ENCODE results near the gene ADCYAP1R1. TPM values are rescaled to one million over a fixed set of nuclear protein-coding genes. Genes with fewer than 3 reads are reported as not detected.

Gene ADCYAP1R1
- total RNA-seq, 1 experiment from 2014 or later: 0.12 TPM

DNA sequence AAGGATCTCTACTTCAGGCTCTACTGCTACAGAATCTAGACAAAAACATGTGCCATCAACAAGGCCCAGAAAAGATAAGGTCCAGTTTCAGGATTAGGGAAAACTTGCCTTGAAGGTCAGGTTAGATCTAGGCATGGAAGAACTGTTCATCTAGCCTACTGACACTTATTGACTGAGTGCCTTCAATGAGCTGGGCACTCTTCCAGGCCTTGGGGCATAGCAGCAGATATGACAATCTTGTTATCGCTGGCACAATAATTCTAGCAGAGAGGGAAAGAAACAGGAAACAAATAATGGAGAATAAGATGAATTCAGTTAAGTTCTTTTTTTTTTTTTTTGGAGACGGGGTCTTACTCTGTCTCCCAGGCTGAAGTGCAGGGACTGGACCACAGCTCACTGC lies 71.6 kb downstream of the ADCYAP1R1 start:
- DNase-seq (ENCODE audit: low read depth, low spot score) (no peak), ATAC-seq (no peak)
- no peak overlapping the region for H2AFZ ChIP-seq (ENCODE audit: low read depth, low read length, poor library complexity, severe bottlenecking)
- peaks cover 14% of the 10 kb centered on the region for H3K27me3 ChIP-seq (ENCODE audit: insufficient read depth, low read length)
- ChIA-PET CTCF (interaction anchor here (1.3 to 13.2 kb wide), 5 partner anchors 10 to 185 kb away, joined by 4 to 482 read pairs (median 21); no protein-coding TSS in a partner anchor), RAD21 (ENCODE audit: low non-redundant PET in 1 of 2, low total read pairs in 2 of 2, uncharacterized antibody in 2 of 2, unreplicated experiment in 2 of 2) (interaction anchor here in 1 of 2 experiments (3.0 kb wide), 1 partner anchor 140 kb away, joined by 64 read pairs; no protein-coding TSS in a partner anchor), POLR2A (no interaction called here)
- no peaks in the 10 kb centered on the region for H3K9me3 ChIP-seq (ENCODE audit: control insufficient read depth in 1 of 2, insufficient read depth in 1 of 2, low read depth in 1 of 2, low read length in 2 of 2)
- no peaks in the 10 kb centered on the region for H4K20me1 ChIP-seq (ENCODE audit: insufficient read depth)
- no peaks in the 10 kb centered on the region for H3K79me2 ChIP-seq (ENCODE audit: insufficient read depth, low read length)
- no peak overlapping the region for H3K4me3 ChIP-seq (replicated peaks in 1 of 2; ENCODE audit: low read depth in 1 of 2, low read length in 2 of 2)
- 0 out of 4 replicates have a peak, but pooled peaks cover 0 to 4% of the 10 kb centered on the region in 2 experiments for H3K4me1 ChIP-seq (ENCODE audit: control insufficient read depth in 1 of 2, insufficient read depth in 2 of 2, low read length in 2 of 2)
- TF ChIP-seq CEBPB (IDR thresholded peaks at IDR 0.05; ENCODE audit: low read depth) (no peak), POLR2AphosphoS5 (IDR thresholded peaks at IDR 0.05; ENCODE audit: low read depth, low read length) (no peak), ZNF274 (IDR thresholded peaks at IDR 0.05; ENCODE audit: low read depth, low read length) (no peak), ATF3 (IDR thresholded peaks at IDR 0.05) (no peak), FOSL1 (IDR thresholded peaks at IDR 0.05; ENCODE audit: low read depth) (no peak), POLR2A (IDR thresholded peaks at IDR 0.05; ENCODE audit: borderline replicate concordance, extremely low read depth, insufficient read depth, insufficient read length) (no peak), MAX (IDR thresholded peaks at IDR 0.05) (no peak), ELF1 (IDR thresholded peaks at IDR 0.05; ENCODE audit: borderline replicate concordance, low read depth) (no peak), YY1 (IDR thresholded peaks at IDR 0.05; ENCODE audit: extremely low read depth, insufficient replicate concordance, low read depth, low read length) (no peak), SIN3A (IDR thresholded peaks at IDR 0.05; ENCODE audit: low read depth) (no peak), SRF (IDR thresholded peaks at IDR 0.05; ENCODE audit: low read depth) (no peak), EGR1 (IDR thresholded peaks at IDR 0.05; ENCODE audit: low read depth) (no peak), SP1 (IDR thresholded peaks at IDR 0.05; ENCODE audit: low read depth) (no peak), ZFX (IDR thresholded peaks at IDR 0.05) (no peak), EZH2phosphoT487 (IDR thresholded peaks at IDR 0.05; ENCODE audit: borderline replicate concordance) (no peak), RAD21 (IDR thresholded peaks at IDR 0.05; ENCODE audit: low read depth) (no peak)
- TF ChIP-seq, protein P1, sequence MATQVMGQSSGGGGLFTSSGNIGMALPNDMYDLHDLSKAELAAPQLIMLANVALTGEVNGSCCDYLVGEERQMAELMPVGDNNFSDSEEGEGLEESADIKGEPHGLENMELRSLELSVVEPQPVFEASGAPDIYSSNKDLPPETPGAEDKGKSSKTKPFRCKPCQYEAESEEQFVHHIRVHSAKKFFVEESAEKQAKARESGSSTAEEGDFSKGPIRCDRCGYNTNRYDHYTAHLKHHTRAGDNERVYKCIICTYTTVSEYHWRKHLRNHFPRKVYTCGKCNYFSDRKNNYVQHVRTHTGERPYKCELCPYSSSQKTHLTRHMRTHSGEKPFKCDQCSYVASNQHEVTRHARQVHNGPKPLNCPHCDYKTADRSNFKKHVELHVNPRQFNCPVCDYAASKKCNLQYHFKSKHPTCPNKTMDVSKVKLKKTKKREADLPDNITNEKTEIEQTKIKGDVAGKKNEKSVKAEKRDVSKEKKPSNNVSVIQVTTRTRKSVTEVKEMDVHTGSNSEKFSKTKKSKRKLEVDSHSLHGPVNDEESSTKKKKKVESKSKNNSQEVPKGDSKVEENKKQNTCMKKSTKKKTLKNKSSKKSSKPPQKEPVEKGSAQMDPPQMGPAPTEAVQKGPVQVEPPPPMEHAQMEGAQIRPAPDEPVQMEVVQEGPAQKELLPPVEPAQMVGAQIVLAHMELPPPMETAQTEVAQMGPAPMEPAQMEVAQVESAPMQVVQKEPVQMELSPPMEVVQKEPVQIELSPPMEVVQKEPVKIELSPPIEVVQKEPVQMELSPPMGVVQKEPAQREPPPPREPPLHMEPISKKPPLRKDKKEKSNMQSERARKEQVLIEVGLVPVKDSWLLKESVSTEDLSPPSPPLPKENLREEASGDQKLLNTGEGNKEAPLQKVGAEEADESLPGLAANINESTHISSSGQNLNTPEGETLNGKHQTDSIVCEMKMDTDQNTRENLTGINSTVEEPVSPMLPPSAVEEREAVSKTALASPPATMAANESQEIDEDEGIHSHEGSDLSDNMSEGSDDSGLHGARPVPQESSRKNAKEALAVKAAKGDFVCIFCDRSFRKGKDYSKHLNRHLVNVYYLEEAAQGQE (IDR thresholded peaks at IDR 0.05; ENCODE audit: low read depth): no peak
- TF ChIP-seq, protein P2, sequence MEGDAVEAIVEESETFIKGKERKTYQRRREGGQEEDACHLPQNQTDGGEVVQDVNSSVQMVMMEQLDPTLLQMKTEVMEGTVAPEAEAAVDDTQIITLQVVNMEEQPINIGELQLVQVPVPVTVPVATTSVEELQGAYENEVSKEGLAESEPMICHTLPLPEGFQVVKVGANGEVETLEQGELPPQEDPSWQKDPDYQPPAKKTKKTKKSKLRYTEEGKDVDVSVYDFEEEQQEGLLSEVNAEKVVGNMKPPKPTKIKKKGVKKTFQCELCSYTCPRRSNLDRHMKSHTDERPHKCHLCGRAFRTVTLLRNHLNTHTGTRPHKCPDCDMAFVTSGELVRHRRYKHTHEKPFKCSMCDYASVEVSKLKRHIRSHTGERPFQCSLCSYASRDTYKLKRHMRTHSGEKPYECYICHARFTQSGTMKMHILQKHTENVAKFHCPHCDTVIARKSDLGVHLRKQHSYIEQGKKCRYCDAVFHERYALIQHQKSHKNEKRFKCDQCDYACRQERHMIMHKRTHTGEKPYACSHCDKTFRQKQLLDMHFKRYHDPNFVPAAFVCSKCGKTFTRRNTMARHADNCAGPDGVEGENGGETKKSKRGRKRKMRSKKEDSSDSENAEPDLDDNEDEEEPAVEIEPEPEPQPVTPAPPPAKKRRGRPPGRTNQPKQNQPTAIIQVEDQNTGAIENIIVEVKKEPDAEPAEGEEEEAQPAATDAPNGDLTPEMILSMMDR (IDR thresholded peaks at IDR 0.05 in 2 of 3, conservative IDR thresholded peaks at IDR 0.05 in 1 of 3; ENCODE audit: borderline replicate concordance in 1 of 3, insufficient read depth in 1 of 3, low read depth in 2 of 3, low read length in 2 of 3): no peak
- BruUV-seq (replicated peaks): no TSS peak
- H3K36me3 ChIP-seq (ENCODE audit: control insufficient read depth in 1 of 2, insufficient read depth in 2 of 2, low read length in 2 of 2): no peaks in the 10 kb centered on the region
- H3K27ac ChIP-seq (ENCODE audit: low read depth, low read length): no peak overlapping the region
- intact Hi-C loops (cut with micrococcal nuclease): loop anchor here (2.0 kb wide), 1 partner anchor 323 kb away; no protein-coding TSS in a partner anchor
- H3K4me2 ChIP-seq (ENCODE audit: low read length): no peak overlapping the region
- no peaks in the 10 kb centered on the region for H3K9me2 ChIP-seq (ENCODE audit: insufficient read depth)
- H3K9ac ChIP-seq (ENCODE audit: low read length): no peak overlapping the region

Measured in HCT116 (cell line).